Activated T-helper 1 cell treated with anti-CD3 and anti-CD28 coated beads, Interleukin-2, amount 50 U/mL, for 16 hours (primary cell): ENCODE results near the gene LRWD1.
"Not testable (repeated sequence)": the region's sequence is repeated elsewhere in the genome, so short reads cannot be mapped to it uniquely, and the experiment has no call there.

Experiments used
- DNase-seq, 2 donors: peaks; one replicate each; pipeline ENCODE4 v3.0.0-alpha.2; 2020; ENCODE audit warnings: low read depth in 1 of 2, low spot score in 1 of 2

LRWD1 gene

DNA sequence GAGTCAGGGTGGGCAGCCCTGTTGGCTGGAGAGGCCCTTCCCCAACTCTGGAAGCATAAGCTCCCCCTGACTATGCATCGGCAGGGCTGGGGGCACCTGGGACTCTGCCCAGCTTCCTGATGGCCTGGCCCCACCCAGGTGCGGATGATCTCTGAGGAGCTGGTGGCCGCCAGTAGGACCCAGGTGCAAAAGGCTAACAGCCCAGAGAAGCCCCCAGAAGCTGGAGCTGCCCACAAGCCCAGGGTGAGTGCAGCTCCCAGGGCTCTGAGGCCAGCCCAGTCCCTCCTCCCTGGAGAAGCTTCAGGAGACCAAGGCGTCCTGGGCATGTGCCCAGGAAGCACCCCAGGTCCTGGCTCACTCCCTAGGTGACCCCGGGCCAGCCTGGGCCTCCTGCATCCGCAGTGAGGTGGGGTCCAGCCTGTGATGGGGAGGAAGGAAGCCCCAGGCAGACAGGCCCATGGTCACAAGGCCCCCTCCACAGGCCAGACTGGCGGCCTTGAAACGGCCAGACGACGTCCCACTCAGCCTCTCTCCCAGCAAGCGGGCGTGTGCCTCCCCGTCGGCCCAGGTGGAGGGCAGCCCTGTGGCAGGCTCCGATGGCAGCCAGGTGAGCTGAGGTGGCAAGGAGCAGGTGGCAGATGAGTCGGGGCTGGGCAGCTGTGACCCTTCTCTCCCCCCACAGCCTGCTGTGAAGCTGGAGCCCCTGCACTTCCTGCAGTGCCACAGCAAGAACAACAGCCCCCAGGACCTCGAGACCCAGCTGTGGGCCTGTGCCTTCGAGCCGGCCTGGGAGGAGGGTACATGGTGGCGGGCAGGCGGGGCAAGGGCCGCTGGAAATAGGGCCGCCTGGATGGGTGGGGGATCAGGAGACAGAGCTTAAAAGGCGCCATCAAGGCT, 3.0 kb downstream of the LRWD1 start:
- DNase-seq, result no peak

DNA sequence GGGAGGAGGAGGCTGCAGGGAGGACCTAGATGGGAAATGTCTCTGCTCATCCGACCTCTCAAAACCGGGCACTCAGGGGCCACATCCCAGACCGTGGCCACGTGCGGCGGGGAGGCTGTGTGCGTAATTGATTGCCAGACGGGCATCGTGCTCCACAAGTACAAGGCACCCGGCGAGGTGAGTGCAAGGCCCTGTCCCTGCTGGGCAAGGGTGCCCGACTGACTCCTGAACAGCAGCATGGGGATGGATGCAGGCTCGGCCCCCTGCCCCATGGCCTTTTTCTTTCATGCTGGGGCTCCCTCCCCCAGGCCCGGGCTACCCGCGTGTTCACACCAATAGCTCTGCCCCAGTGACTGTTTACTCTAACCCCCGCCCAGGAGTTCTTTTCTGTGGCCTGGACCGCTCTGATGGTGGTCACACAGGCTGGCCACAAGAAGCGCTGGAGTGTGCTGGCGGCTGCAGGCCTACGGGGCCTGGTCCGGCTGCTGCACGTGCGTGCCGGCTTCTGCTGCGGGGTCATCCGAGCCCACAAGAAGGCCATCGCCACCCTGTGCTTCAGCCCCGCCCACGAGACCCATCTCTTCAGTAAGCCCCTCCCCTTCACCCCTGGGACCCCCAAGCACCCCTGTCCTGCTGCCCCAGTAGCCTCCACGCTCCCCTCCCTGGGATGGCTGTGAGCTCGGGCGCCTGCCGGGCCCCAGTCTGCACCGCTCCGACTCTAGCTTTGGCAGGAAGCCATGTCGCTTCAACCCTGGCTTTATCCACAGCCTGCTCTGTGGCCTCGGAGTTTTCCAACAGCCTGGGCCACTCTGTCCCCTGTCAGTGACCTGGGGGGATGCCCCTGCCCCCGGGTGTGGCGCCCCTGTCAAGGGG, 3.9 kb downstream of the LRWD1 start:
- DNase-seq, result no peak

DNA sequence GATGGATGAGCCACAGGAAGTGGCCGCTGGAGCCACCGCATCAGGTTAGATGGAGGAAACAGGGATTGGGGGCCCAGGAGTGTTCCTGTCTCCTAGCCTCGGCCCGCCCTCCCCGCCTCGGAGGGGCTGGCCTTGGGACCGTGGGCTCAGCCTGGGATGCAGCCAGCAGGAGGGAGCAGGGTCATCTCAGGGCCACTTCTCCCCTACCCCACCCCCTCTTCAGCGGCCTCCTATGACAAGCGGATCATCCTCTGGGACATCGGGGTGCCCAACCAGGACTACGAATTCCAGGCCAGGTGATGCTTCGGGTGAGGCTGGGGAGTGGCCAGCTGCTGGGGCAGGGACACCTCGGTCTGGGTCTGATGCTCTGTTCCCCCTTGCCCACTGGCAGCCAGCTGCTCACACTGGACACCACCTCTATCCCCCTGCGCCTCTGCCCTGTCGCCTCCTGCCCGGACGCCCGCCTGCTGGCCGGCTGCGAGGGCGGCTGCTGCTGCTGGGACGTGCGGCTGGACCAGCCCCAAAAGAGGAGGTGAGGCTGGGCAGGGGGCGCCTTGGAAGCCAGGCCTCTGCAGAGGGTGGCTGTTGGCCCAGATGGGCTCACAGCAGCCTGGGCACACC, 4.7 kb downstream of the LRWD1 start:
- DNase-seq, result no peak

DNA sequence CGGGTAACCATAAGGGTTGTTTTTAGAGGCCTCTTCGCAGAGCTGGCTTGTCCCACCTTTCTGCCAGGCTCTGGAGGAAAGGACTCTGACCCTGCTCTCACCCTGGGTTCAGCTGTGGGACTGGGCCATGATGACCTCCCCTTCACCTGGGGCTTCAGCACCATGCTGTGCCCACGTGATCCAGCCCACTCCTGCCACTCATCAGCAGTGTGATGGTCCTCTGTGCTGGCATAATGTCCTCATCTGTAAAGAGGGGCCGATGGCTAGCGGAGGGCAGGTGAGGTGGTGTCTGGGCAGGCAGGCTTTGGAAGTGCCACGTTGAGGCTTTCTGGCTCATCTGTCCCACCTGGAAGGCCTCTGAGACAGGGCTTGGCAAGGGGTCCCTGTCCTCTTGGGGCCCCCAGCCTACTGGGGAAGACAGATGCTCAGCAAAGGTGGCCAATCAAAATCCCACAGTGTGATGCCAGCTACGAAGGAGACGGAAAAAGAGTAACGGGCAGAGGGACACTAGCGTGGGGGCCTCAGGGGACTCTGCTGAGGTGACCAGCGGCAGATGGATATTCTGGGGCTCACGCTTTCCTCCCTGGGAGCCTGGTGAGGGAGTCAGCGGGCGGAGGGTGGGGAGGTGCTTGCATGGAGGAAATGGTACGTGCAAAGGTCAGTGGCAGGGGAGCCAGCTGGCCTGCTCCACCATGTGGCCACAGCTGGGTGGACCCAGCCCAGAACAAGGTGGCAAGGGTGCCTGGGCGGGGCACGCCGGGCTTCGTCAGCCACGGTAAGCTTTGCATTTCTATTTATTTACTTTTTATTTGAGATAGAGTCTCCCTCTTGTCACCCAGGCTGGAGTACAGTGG, 5.4 kb downstream of the LRWD1 start:
- DNase-seq, result no peak

DNA sequence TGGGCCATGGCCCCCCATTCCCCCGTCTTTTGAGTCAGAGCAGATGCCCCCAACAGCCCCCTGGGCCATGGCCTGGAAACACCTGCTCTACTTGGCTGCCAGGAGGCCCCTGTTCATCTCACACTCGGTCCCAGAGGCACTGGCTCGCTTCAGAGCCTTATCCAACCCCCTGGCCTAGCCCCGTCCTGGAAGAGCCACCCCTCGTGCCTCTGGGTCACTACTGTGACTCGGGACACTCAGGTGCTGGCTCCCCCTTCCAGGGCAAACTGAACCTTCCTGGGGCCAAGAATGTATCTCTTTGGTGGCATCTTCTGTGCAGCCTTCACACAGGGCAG, 7.0 kb downstream of the LRWD1 start:
- DNase-seq, result no peak

DNA sequence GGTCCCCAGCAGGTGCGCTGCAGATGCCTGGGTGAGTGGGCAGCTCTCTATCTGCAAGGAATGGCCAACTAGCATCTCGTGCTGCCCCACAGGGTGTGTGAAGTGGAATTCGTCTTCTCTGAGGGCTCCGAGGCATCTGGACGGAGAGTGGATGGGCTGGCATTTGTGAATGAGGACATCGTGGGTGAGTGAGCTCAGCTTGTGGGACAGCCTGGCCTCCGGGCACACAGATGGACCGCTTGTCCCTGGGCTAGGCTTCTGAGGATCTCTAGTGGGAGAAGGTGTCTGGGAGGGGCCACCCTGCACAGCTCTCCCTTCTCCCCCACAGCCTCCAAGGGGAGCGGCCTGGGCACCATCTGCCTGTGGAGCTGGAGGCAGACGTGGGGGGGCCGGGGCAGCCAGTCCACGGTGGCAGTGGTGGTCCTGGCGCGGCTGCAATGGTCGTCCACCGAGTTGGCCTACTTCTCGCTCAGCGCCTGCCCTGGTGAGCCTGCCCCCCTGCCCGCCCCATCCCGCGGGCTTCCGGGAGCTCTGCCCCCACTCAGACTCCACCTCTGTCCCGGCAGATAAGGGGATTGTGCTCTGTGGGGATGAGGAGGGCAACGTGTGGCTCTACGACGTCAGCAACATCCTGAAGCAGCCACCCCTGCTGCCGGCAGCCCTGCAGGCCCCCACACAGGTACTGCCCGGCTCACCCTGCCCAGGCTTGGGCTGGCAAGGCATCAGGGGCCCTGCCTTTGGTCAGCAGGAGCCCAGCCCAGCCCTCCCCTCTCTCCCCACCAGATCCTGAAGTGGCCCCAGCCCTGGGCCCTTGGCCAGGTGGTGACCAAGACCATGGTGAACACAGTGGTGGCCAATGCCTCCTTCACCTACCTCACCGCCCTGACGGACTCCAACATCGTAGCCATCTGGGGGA, 7.6 kb downstream of the LRWD1 start:
- DNase-seq, result no peak

DNA sequence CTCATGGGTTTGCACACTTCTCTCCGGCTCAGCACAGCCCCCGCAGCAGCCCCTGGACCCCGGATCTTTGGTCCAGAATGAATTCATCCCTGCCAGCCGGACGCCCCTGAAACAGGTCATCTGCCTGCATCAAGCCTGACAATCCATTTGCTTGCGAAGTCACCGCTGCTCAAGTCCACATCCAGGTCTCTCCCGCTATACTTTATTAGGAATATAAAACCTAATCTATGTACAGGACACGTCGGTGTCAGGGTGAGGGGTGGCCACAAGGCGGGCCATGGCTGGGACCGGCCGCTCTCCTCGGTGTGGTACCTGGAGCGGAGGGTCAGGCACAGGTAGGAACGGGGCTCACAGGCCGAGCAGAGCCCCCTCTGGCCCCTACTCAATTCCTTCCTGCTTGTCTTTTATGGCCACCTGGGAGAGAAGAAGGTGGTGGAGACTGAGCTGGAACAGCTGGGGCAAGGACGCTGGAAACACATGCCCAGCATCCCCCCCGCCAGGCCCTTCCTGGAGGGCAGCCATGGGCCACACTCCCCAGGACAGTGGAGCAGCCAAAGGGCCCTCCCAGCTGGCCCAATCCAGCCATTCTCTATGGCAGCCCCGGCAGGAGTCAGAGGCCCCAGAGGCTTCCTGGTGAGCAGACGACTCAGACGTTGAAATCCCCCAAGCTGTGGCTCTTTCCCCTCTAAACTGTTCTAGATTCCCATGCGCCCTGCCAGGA, 8.6 kb downstream of the LRWD1 start:
- DNase-seq, result no peak

DNA sequence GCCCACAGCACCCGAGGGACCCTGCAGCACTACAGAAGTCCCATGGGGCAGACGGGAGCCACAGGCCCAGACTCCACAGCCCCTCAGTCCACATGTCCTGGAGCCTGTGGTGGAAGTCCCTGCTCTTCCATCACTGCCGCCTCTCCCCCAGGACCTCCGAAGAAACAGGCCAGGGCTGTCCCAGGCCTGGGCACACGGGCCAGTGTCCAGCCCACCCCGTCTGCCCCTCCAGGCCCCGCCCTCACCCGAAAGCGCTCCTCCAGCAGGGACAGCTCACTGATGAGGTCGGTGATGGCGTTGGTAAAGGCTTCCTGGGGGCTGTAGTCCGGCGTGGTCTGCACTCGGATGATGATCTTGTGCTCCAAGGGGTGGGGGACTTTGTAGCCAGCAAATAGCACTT, 9.3 kb downstream of the LRWD1 start:
- not testable (repeated sequence) for DNase-seq

DNA sequence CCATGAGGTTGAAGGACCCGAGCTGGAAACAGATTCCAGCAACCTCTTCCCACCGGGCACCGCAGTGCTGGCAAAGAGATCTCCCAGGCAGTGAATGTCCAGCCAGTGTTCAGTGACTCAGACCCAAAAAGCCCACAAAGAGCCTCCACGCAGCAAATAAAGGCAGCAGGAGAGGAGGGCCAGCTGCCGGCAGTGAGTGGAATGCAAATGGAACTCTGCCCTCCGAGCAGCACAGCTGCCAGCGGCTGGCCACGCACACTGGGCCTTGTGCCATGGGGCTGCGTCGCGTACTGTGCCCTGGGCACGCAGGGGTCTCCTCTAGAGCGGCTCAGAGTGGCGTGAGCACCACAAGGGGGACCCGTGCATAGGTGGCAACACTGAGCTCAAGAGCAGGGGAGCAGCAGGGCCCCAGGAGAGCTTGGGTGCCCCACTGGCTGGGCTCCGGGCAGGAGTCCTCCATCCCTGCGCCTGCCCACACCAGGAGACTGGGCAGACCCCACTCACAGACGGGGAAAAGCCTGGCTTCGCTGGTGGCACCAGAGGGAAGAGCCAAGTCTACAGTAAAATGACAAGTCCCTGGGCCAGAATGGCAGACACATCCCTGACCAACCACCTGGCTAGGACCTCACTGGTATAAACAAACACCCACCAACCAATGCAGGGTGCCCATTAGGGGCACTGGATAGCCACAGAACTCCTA, 10.1 kb downstream of the LRWD1 start:
- not testable (repeated sequence) for DNase-seq

DNA sequence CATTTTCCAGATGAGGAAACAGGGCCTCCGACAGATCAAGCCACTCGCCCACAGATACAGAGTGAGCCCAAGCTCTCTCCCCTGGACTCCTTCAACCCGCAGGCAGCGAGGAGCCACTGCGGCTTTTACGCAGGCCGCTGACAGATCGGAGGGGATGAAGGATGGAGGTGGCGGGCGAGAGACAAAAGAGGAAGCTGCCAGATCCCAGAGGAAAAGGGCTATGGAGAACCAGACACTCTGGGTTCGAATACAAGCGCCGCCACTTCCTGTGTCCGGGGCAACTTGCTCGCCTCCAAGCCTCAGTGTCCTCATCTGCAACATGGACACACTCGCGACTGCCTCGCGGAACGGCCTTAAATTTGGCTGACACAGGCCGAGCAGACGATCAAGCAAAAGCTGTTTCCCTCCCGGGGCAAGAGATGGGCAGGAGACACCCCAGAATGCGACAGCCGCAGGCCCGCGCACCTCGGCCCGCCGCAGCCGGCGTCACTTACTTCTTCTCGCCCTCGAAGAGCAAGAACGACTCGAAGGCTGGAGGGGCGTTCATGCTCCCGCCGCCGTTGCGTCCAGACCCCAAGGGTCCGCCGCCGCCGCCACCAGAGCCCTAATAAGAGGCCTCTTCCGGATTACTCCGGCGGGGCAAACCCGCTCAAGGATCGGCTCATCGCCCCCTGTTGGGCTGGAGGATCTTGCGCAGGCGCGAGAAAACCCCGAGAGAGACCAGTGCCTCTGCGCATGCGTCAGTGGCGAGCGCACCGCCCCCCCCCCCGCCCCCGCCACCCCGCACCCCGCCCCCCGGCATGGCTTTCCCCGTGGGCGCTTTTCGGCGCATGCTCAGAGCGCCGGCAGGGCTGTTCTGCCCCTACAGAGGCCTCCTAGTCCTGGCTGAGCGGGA, 13.8 kb downstream of the LRWD1 start, which contains the start of gene POLR2J:
Gene POLR2J, minus strand, starts transcription at position 609 of the 895 bp plus-strand sequence. Its CDS starts 62 bp downstream, at position 547.
- peak; percentile 79 to 98 for DNase-seq

DNA sequence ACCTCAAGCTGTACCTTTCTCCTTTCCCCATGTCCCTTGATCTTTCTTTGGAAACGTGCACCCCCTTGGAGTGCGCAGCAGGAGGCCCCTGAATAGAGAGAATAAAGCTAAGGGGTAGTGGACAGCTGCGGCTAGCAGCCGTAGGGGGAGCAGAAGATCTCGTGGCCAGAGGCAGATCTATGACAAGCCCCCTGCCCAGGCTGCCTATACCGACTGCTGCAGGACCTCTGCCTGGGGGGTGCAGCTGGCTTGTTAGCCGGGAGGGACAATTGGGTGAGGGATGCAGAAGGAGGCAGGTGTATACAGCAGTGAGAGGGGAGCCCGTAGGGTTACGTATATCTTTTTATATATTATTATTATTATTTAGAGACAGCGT, 14.4 kb downstream of the LRWD1 start:
- not testable (repeated sequence) for DNase-seq

DNA sequence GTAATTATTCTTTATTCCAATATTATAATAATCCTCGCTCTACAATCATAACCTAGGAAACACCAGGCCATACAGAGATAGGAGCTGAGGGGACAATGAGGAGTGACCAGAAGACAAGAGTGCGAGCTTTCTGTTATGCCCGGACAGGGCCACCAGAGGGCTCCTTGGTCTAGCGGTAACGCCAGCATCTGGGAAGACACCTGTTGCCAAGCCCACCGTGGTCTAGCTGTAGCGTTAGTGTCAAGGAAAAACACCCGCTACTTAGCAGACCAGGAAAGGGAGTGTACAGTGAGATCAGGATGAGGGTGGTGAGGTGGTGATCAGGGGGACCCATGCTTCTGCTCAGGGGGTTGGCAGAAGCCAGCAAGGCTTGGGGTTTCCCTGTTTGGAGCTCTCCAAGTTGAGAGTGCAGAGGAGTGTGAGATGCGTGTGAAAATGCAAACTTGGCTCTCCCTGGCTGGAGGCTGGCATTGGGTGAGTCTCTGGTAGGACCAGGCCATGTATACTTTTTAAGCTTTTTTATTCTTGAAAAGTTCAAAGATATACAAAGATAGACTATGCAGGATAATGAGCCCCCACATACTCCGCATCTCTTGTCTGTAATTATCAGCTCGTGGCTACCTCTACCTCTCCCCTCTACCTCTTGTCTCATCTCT, 15.3 kb downstream of the LRWD1 start:
- DNase-seq, result peak in 1 of 2 donors; percentile 3

DNA sequence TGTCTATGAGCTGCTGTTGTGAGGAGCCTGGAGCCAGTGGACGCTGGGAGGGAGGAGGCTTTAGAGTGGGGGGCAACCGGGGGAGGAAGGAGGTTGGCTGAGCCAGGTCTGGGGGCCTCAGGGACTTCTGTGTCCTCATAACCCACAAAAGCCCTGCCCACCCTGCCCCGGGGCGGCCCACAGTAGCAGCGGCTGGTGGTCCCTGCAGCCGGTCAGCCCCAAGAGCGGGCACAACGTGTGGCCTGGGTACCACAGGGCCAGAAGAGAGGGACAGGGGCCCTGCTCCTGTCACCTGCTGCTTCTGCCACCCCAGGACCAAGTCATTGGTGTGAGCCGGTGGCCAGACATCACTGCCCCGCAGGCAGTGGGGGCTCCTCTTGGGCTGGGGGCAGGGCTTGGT, 17.2 kb downstream of the LRWD1 start:
- DNase-seq, result not testable (repeated sequence)

DNA sequence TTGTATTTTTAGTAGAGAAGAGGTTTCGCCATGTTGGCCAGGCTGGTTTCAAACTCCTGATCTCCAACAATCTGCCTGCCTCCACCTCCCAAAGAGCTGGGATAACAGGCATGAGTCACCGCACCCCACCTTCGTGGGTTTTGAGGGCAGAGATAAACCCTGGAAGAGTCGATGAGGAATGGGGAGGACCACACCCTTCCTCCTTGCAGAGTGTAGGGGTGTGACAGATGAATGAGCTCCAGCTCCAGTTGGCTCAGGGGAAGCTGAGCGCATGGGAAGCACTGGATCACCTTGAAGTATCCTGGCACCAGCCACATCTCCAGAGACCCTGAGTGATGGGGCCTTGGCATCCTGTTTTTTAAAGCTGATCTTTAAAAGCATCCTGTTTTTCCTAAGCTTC, 19.5 kb downstream of the LRWD1 start:
- DNase-seq, result not testable (repeated sequence)

DNA sequence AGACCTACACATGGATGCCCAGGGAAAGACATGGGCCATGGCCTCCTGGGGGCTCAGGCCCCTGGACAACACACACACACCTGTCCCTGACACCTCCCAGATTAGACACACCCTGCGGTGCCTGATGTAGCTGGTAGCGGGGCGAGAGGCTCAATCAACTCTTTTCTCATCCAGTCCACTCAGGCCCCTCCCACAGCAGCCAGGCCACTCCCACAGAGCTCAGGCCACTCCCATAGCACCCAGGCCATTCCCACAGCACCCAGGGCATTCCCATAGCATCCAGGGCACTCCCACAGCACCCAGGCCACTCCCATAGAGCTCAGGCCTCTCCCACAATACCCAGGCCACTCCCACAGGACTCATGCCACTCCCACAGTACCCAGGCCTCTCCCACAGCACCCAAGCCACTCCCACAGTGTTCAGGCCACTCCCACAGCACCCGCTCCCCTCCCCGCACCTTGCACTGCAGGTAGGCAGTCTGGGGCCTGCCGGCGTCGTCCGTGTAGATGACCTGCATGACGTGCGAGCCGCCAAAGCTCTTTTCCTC, 25.8 kb downstream of the LRWD1 start:
- DNase-seq, result not testable (repeated sequence)

DNA sequence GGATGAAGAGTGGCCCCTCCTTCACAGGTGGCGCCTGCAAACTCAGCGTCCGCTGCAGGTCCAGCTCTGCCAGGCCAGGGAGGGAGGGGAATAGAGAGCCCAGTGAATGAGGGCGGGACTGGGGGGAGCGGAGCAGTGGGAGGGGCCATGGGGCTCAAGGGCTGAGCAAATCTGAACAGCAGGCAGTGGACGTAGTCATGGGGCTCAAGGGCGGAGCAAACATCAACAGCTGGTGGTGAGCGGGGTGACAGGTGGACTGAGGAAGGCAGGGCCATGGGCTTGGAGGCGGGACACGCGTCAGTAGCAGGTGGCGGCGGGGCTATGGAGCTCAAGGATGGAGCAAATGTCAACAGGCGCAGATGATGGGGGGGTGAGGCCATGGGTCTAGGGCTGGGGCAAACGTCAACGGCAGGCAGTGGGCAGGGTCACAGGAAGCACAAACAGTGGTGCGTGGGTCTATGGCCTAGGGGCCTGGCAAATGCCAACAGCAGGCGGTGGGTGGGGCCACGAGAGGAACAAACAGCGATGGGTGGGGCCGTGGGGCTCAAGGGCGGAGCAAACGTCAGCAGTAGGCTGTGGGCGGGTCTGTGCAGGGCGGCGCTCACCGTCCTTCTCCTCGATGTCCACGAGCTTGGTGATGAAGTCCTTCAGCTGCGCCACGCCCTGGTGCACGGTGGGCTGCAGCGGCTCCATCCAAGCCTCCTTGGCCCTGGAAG, 28.6 kb downstream of the LRWD1 start:
- DNase-seq, result not testable (repeated sequence)
